ENCODE measurements around the gene IRAK2. TPM values are rescaled to one million over a fixed set of nuclear protein-coding genes. Genes with fewer than 3 reads are reported as not detected.

Gene IRAK2
- total RNA-seq, 1 donor from 2014 or later = 0.20 TPM

DNA sequence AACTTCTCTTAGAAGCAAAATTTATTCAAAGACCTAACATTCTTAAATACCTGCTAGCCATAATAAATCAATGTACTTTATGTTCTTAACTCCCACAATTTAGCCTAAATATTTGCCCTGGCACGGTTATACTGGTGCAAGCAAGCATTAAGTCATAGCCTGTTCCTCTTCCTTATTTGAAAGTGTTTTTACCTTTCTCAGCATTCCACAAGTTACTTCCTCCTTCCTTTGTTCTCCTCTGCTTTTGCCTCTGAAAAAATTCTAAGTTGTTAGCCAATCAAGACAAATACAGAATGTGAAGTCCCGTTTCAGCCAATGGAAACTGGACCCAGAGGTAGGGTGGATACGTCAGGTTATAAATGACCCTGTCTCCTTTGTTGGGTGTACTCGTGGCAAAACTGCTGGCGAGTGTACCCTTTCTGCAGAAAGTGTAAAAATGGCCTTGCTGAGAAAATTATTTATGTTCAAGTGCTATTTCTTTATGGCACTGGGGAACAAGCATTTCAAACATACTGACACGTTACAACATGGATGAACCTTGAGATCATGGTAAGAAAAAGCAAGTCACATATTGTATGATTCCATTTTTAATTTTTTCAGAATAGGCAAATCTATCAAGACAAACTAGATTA, 80.5 kb downstream of the IRAK2 start:
- Mint-ChIP-seq H3K4me3 (ENCODE audit: unreplicated experiment) (no peak overlapping the region), H3K4me1 (ENCODE audit: low read depth, unreplicated experiment) (peaks cover under 1% of the 10 kb centered on the region), H3K27me3 (ENCODE audit: unreplicated experiment) (peaks cover 1% of the 10 kb centered on the region), H3K36me3 (ENCODE audit: unreplicated experiment) (peaks cover 4% of the 10 kb centered on the region), H3K27ac (ENCODE audit: unreplicated experiment) (no peak overlapping the region), H3K9me3 (ENCODE audit: unreplicated experiment) (peaks cover 6% of the 10 kb centered on the region)
- no peak for DNase-seq
- TF ChIP-seq, protein P1, sequence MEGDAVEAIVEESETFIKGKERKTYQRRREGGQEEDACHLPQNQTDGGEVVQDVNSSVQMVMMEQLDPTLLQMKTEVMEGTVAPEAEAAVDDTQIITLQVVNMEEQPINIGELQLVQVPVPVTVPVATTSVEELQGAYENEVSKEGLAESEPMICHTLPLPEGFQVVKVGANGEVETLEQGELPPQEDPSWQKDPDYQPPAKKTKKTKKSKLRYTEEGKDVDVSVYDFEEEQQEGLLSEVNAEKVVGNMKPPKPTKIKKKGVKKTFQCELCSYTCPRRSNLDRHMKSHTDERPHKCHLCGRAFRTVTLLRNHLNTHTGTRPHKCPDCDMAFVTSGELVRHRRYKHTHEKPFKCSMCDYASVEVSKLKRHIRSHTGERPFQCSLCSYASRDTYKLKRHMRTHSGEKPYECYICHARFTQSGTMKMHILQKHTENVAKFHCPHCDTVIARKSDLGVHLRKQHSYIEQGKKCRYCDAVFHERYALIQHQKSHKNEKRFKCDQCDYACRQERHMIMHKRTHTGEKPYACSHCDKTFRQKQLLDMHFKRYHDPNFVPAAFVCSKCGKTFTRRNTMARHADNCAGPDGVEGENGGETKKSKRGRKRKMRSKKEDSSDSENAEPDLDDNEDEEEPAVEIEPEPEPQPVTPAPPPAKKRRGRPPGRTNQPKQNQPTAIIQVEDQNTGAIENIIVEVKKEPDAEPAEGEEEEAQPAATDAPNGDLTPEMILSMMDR (IDR thresholded peaks at IDR 0.05; ENCODE audit: partially characterized antibody, unreplicated experiment) = no peak

DNA sequence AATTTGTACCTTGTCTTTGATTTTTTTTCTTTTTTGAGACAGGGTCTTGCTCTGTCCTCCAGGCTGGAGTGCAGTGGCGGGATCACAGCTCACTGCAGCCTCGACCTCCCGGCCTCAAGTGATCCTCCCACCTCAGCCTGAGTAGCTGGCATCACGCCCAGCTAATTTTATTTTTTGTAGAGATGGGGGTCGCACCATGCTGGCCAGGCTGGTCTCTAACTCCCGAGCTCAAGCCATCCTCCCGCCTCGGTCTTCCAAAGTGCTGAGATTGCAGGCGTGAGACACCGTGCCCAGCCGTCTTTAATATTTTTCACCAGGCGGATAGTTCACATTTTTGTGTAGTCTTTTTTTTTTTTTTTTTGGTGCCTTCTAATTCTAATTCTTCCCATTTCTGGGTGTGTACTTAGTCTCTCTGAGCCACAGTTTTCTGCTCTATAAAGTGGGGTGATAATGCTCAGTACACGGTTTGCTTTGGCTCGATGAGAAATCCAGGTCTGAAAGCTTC, 83.0 kb downstream of the IRAK2 start:
- Mint-ChIP-seq H3K27me3 (ENCODE audit: unreplicated experiment) (peaks cover 2% of the 10 kb centered on the region), H3K36me3 (ENCODE audit: unreplicated experiment) (peaks cover 4% of the 10 kb centered on the region), H3K4me1 (ENCODE audit: low read depth, unreplicated experiment) (peaks cover 2% of the 10 kb centered on the region), H3K27ac (ENCODE audit: unreplicated experiment) (peak overlapping the region; percentile 68), H3K4me3 (ENCODE audit: unreplicated experiment) (peak overlapping the region; percentile 80), H3K9me3 (ENCODE audit: unreplicated experiment) (peaks cover 8% of the 10 kb centered on the region)
- no peak for DNase-seq
- TF ChIP-seq, protein P1 (IDR thresholded peaks at IDR 0.05; ENCODE audit: partially characterized antibody, unreplicated experiment) = no peak

DNA sequence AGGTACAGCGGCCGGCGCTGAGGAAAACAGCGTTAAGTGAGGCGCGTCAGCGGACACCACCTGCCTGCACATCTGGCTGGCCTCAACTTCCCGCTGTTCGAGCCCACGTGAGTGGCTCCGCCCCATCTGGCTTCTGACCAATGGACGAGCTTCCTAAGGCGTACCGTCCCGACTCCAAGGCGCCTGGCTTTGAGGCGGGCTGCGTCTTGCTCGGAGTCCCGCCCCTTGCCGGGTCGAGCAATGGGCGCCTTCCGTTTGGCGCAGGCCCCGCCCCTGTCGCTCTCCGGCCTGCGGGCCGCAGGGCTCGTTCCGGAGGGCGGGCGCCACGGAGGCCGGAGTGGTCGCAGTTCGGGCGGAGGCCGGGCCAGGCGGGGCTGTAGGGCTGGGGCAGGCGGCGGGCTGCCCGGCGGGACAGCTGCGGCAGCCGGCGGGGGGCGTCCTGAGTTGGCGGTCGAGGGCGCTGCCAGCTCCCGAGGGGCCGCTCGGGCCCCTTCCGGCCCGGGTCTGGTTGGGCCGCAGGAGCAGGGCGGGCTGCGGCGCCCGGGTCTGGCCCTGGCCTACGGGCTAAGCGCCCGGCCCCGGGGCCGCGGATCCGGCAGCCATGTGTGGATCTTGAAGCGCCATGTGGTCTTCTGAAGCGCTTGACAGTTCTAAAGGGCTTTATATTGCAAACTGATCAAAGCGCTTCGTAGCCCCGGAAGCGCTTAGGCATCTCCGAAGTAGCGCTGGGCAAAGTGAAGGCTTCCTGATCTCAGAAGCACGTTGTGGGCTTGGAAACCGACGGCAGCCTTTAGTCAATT, 83.7 kb downstream of the IRAK2 start, which contains the start of gene TATDN2:
Gene TATDN2 (plus strand): TSS at position 276 of the 800 bp plus-strand sequence. CDS start 742 bp downstream, outside the sequence.
- Mint-ChIP-seq H3K27ac (ENCODE audit: unreplicated experiment) (peak within 1 kb of the TSS; percentile 75), H3K36me3 (ENCODE audit: unreplicated experiment) (peaks cover 4% of the 10 kb centered on the region), H3K4me1 (ENCODE audit: low read depth, unreplicated experiment) (peaks cover 2% of the 10 kb centered on the region), H3K27me3 (ENCODE audit: unreplicated experiment) (peaks cover 2% of the 10 kb centered on the region), H3K4me3 (ENCODE audit: unreplicated experiment) (peak within 1 kb of the TSS; percentile 91), H3K9me3 (ENCODE audit: unreplicated experiment) (peaks cover 8% of the 10 kb centered on the region)
- TF ChIP-seq, protein P1 (IDR thresholded peaks at IDR 0.05; ENCODE audit: partially characterized antibody, unreplicated experiment) = no peak
- DNase-seq = peak; percentile 90

DNA sequence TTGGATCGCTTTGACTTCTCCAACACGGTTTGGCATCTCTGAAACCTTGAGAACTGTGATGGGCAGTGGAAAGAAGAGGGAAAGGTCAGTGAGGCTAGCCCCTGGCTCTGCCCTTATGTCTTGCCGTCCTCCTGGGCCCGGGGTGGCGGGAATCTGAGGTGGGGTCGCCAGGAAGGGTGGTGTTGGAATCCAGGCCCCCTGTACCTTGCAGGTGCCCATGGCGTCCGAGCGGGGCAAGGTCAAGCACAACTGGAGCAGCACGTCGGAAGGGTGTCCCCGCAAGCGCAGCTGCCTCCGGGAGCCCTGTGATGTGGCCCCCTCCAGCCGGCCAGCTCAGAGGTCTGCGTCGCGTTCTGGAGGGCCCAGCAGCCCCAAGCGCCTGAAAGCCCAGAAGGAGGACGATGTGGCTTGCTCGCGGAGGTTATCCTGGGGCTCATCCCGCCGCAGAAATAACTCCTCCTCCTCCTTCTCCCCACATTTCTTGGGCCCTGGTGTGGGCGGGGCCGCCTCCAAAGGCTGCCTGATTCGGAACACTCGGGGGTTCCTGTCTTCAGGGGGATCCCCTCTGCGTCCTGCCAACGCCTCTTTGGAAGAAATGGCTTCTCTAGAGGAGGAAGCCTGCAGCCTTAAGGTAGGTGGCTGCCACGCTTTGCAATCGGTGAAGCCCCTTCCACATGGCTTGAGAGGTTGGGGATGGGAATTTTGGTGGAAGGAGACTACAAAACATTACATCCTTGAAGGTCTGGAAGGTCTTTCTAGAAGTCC, 84.4 kb downstream of the IRAK2 start:
- Mint-ChIP-seq H3K36me3 (ENCODE audit: unreplicated experiment) (peaks cover 4% of the 10 kb centered on the region), H3K9me3 (ENCODE audit: unreplicated experiment) (peaks cover 8% of the 10 kb centered on the region), H3K4me3 (ENCODE audit: unreplicated experiment) (peak overlapping the region; percentile 91), H3K27me3 (ENCODE audit: unreplicated experiment) (peaks cover 2% of the 10 kb centered on the region), H3K4me1 (ENCODE audit: low read depth, unreplicated experiment) (peaks cover 2% of the 10 kb centered on the region), H3K27ac (ENCODE audit: unreplicated experiment) (peak overlapping the region; percentile 75)
- TF ChIP-seq, protein P1 (IDR thresholded peaks at IDR 0.05; ENCODE audit: partially characterized antibody, unreplicated experiment) = no peak
- peak; percentile 30 for DNase-seq

Measured in glutamatergic neuron (in vitro differentiated cells).